Measurements from ENCODE around the gene ZNF544.

The ZNF544 gene

DNA sequence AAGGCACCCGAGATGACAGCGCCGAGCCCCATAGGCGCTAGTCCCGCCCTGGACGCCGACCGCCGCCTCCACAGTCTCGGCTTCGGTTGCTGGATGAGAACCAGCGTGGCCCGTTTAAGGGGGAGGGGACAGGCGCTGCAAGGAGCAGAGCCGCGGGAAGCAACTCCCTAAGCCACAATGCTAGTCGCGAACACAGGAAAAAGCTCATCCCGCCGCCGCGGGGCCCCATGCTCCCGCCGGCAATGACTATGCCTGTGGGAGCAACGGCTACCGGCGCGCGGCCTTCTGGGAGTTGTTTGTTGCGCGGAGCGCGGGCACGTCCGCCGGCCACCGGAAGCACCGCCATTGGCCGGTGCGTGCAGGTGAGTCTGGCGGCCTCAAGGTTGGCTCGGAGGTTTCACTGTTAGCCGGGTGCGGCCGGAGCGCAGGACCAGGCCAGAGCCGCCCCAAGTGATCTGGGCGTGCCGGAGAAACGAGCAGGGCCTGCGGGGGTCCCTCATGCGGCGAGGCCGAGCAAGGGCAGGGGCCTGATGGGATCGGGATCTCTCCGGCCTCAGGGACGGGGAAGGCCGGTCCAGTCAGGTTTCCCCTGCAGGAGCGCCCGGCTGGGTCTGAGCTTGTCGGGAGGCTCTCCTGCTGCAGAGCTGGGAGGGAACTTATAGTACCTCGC is at the start of gene ZNF544:
Gene ZNF544, plus strand, starts transcription at position 330 of the 670 bp plus-strand sequence. CDS start 15,110 bp downstream, outside the sequence.
- ChIA-PET POLR2A (interaction anchor here (0.6 to 2.3 kb wide), 26 partner anchors 8 to 346 kb away, joined by 3 to 23 read pairs (median 4); partner anchors contain the start of genes CHMP2A, ERVK3-1, ZBTB45 and ZNF274), CTCF (interaction anchor here (0.6 to 1.7 kb wide), 10 partner anchors 10 to 619 kb away, joined by 3 to 5 read pairs (median 4); no protein-coding TSS in a partner anchor)
- Histone ChIP-seq H3K9me3 (ENCODE audit: control insufficient read depth, insufficient read depth, low read depth, low read length) (peaks cover 3% of the 10 kb centered on the region), H3K4me1 (ENCODE audit: control insufficient read depth, insufficient read depth, low read length) (no peaks in the 10 kb centered on the region), H3K27ac (ENCODE audit: extremely low read depth, low read depth, low read length) (peak within 1 kb of the TSS; percentile 90), H3K4me3 (ENCODE audit: low read depth, low read length) (peak within 1 kb of the TSS; percentile 93), H3K36me3 (ENCODE audit: control insufficient read depth in 2 of 2, insufficient read depth in 1 of 2, low read length in 2 of 2) (peaks cover 42% of the 10 kb centered on the region in 2 experiments)
- TF ChIP-seq, protein P1, sequence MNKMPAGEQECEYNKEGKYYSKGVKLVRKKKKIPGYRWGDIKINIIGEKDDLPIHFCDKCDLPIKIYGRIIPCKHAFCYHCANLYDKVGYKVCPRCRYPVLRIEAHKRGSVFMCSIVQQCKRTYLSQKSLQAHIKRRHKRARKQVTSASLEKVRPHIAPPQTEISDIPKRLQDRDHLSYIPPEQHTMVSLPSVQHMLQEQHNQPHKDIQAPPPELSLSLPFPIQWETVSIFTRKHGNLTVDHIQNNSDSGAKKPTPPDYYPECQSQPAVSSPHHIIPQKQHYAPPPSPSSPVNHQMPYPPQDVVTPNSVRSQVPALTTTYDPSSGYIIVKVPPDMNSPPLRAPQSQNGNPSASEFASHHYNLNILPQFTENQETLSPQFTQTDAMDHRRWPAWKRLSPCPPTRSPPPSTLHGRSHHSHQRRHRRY (tag by site-specific recombination; IDR thresholded peaks at IDR 0.05), result no peak
- TF ChIP-seq ZBTB8A (tag by site-specific recombination; IDR thresholded peaks at IDR 0.05), result peak; percentile 58; the same call in 1 of the 2 replicates
- TF ChIP-seq ELK4 (IDR thresholded peaks at IDR 0.05; ENCODE audit: borderline replicate concordance, low read depth, low read length), result no peak
- no peak for TF ChIP-seq ZFP3 (tag by site-specific recombination; IDR thresholded peaks at IDR 0.05; ENCODE audit: low read depth)
- peak; percentile 56; the same call in 1 of the 2 replicates for TF ChIP-seq ZNF629 (tag by site-specific recombination; IDR thresholded peaks at IDR 0.05)
- TF ChIP-seq ZNF664 (tag by site-specific recombination; IDR thresholded peaks at IDR 0.05), result no peak
- TF ChIP-seq, protein P2, sequence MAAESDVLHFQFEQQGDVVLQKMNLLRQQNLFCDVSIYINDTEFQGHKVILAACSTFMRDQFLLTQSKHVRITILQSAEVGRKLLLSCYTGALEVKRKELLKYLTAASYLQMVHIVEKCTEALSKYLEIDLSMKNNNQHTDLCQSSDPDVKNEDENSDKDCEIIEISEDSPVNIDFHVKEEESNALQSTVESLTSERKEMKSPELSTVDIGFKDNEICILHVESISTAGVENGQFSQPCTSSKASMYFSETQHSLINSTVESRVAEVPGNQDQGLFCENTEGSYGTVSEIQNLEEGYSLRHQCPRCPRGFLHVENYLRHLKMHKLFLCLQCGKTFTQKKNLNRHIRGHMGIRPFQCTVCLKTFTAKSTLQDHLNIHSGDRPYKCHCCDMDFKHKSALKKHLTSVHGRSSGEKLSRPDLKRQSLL (tag by site-specific recombination; IDR thresholded peaks at IDR 0.05), result no peak
- no peak for TF ChIP-seq ZNF157 (tag by site-specific recombination; IDR thresholded peaks at IDR 0.05)
- TF ChIP-seq ZNF274 (IDR thresholded peaks at IDR 0.05; ENCODE audit: low read length), result no peak
- no peak for TF ChIP-seq ZNF274 (tag by site-specific recombination; IDR thresholded peaks at IDR 0.05; ENCODE audit: borderline replicate concordance)
- TF ChIP-seq ZNF624 (tag by site-specific recombination; IDR thresholded peaks at IDR 0.05), result no peak
- TF ChIP-seq IKZF3 (tag by site-specific recombination; IDR thresholded peaks at IDR 0.05), result peak; percentile 89
- no peak for TF ChIP-seq ZNF341 (tag by site-specific recombination; IDR thresholded peaks at IDR 0.05; ENCODE audit: low read depth)
- TF ChIP-seq, protein P3, sequence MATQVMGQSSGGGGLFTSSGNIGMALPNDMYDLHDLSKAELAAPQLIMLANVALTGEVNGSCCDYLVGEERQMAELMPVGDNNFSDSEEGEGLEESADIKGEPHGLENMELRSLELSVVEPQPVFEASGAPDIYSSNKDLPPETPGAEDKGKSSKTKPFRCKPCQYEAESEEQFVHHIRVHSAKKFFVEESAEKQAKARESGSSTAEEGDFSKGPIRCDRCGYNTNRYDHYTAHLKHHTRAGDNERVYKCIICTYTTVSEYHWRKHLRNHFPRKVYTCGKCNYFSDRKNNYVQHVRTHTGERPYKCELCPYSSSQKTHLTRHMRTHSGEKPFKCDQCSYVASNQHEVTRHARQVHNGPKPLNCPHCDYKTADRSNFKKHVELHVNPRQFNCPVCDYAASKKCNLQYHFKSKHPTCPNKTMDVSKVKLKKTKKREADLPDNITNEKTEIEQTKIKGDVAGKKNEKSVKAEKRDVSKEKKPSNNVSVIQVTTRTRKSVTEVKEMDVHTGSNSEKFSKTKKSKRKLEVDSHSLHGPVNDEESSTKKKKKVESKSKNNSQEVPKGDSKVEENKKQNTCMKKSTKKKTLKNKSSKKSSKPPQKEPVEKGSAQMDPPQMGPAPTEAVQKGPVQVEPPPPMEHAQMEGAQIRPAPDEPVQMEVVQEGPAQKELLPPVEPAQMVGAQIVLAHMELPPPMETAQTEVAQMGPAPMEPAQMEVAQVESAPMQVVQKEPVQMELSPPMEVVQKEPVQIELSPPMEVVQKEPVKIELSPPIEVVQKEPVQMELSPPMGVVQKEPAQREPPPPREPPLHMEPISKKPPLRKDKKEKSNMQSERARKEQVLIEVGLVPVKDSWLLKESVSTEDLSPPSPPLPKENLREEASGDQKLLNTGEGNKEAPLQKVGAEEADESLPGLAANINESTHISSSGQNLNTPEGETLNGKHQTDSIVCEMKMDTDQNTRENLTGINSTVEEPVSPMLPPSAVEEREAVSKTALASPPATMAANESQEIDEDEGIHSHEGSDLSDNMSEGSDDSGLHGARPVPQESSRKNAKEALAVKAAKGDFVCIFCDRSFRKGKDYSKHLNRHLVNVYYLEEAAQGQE (tag by site-specific recombination; IDR thresholded peaks at IDR 0.05), result no peak
- no peak; the same call in 1 of the 2 replicates for TF ChIP-seq BCL11B (tag by site-specific recombination; IDR thresholded peaks at IDR 0.05; ENCODE audit: low read depth)
- TF ChIP-seq ZNF10 (tag by site-specific recombination; IDR thresholded peaks at IDR 0.05), result no peak
- TF ChIP-seq ATF2 (tag by site-specific recombination; IDR thresholded peaks at IDR 0.05; ENCODE audit: low read depth), result no peak
- no peak for TF ChIP-seq GLIS2 (tag by site-specific recombination; IDR thresholded peaks at IDR 0.05)
- TF ChIP-seq ZNF785 (tag by site-specific recombination; IDR thresholded peaks at IDR 0.05), result peak; percentile 60; the same call in 1 of the 2 replicates
- no peak for TF ChIP-seq ZNF510 (tag by site-specific recombination; IDR thresholded peaks at IDR 0.05; ENCODE audit: insufficient replicate concordance)
- peak; percentile 93 for TF ChIP-seq ZEB2 (tag by site-specific recombination; IDR thresholded peaks at IDR 0.05)
- TF ChIP-seq RBAK (tag by site-specific recombination; IDR thresholded peaks at IDR 0.05), result no peak
- TF ChIP-seq ZNF692 (tag by site-specific recombination; IDR thresholded peaks at IDR 0.05), result peak; percentile 98
- no peak for TF ChIP-seq ZNF211 (tag by site-specific recombination; IDR thresholded peaks at IDR 0.05; ENCODE audit: low read depth)
- no peak for TF ChIP-seq ZNF202 (tag by site-specific recombination; IDR thresholded peaks at IDR 0.05; ENCODE audit: borderline replicate concordance)
- no peak for TF ChIP-seq ZNF473 (tag by site-specific recombination; IDR thresholded peaks at IDR 0.05)
- no peak for TF ChIP-seq ZNF19 (tag by site-specific recombination; IDR thresholded peaks at IDR 0.05; ENCODE audit: low read depth)
- TF ChIP-seq ZNF530 (tag by site-specific recombination; IDR thresholded peaks at IDR 0.05; ENCODE audit: low read depth), result no peak
- no peak for TF ChIP-seq ZNF221 (tag by site-specific recombination; IDR thresholded peaks at IDR 0.05; ENCODE audit: borderline replicate concordance)

Data from HEK293 (cell line).